Measurements from ENCODE around the gene RBM19. TPM values are rescaled to one million over a fixed set of nuclear protein-coding genes. Genes with fewer than 3 reads are reported as not detected.

RBM19 gene
- total and polyA plus RNA-seq, 2 of the 4 experiments (the other 2 are of a cell fraction) = 18.7 to 19.2 TPM

DNA sequence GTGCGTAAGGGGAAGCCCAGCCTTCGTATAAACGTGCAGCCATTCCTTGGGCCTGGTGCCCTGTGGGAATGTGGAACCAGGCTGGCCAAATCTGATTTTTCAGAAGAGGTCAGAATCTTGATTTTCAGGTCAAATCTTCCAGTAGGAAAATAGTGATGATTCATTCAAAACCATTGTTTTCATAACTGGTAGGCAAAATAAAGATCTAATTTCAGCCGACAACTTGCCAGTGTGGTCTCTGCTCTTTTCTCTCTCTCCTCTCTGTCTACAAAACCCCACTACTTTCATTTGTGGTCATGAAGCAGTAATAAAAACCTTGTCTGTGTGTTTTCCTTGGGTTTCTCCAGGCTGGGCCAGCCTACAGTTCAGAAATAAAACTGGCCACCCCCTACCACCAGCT, 135.1 kb downstream of the RBM19 start:
- Histone ChIP-seq H2AFZ (replicated peaks; ENCODE audit: low read length, poor library complexity) (no peak overlapping the region), H3K9me3 (ENCODE audit: control insufficient read depth, insufficient read depth, low read length) (no peaks in the 10 kb centered on the region), H3K4me1 (ENCODE audit: control insufficient read depth, insufficient read depth, low read length) (peaks cover 9% of the 10 kb centered on the region; the same call in 1 of the 2 replicates), H2BK20ac (ENCODE audit: low read depth, low read length) (no peak overlapping the region), H2AK9ac (replicated peaks; ENCODE audit: low read depth, low read length, poor library complexity) (no peak overlapping the region), H3K4ac (ENCODE audit: low read depth, low read length) (no peak overlapping the region), H3K23ac (ENCODE audit: low read depth, low read length) (no peak overlapping the region), H4K8ac (ENCODE audit: low read depth in 2 of 2, low read length in 2 of 2) (no peak overlapping the region), H3K36me3 (ENCODE audit: control insufficient read depth, insufficient read depth, low read length) (no peaks in the 10 kb centered on the region), H4K91ac (ENCODE audit: insufficient read depth, low read depth, low read length) (no peak overlapping the region), H3K56ac (ENCODE audit: extremely low read depth, insufficient read depth, low read length) (no peak overlapping the region), H2BK120ac (ENCODE audit: low read depth, low read length) (no peak overlapping the region), H3K4me2 (ENCODE audit: low read depth, low read length) (no peak overlapping the region), H4K20me1 (ENCODE audit: insufficient read depth, low read length) (no peaks in the 10 kb centered on the region), H3K4me3 (ENCODE audit: insufficient read depth, low read depth, low read length) (no peak overlapping the region), H3K9me1 (ENCODE audit: insufficient read depth, low read length) (no peaks in the 10 kb centered on the region), H3K14ac (replicated peaks; ENCODE audit: low read depth, low read length) (no peak overlapping the region), H2BK15ac (ENCODE audit: low read depth, low read length) (no peak overlapping the region), H3K18ac (ENCODE audit: low read depth, low read length) (no peak overlapping the region), H2BK5ac (ENCODE audit: low read depth, low read length, poor library complexity, severe bottlenecking) (no peak overlapping the region), H3K9ac (ENCODE audit: low read depth, low read length) (no peak overlapping the region; the same call in 1 of the 2 replicates), H3K27me3 (ENCODE audit: control insufficient read depth, insufficient read depth, low read length) (no peaks in the 10 kb centered on the region), H3K27ac (ENCODE audit: insufficient read depth, low read length) (no peak overlapping the region), H2AK5ac (ENCODE audit: low read depth, low read length) (no peak overlapping the region), H3K79me1 (ENCODE audit: low read depth in 1 of 2, low read length in 2 of 2) (no peaks in the 10 kb centered on the region), H4K5ac (ENCODE audit: low read depth, low read length) (no peak overlapping the region)
- TF ChIP-seq MAFK (IDR thresholded peaks at IDR 0.05; ENCODE audit: low read depth, low read length) = peak; percentile 16; the same call in 1 of the 2 replicates
- no peak for TF ChIP-seq CEBPB (IDR thresholded peaks at IDR 0.05; ENCODE audit: low read depth, low read length)
- POLR2A ChIA-PET (ENCODE audit: unreplicated experiment) = no interaction called here
- intact Hi-C loops (cut with micrococcal nuclease) = no loop called here
- in situ Hi-C loops (cut with MboI; ENCODE audit: low sequenced_read_pairs) = no loop called here
- dilution Hi-C loops (cut with HindIII; ENCODE audit: low sequenced_read_pairs, unreplicated experiment) = no loop called here
- CTCF ChIA-PET = no interaction called here
- BruUV-seq (replicated peaks) = no TSS peak
- DNase-seq (peak; percentile 50), ATAC-seq (ENCODE audit: low read depth) (peak; percentile 47)
- no CpG with 5 or more reads among the region's 4 CpGs for WGBS, 2 experiments (ENCODE audit: extremely low coverage in 2 of 2, insufficient read length in 1 of 2)
